NCI-H446 treated with DMSO at 0.1 percent for 48 hours (cell line): ENCODE data around the gene PFDN4.

Source experiments
- DNase-seq: peaks from one replicate; lab custom pipeline; 2025; lab: John Stamatoyannopoulos, UW

The PFDN4 gene

GRCh38 chr20:54268941-54269340 lies 61.1 kb downstream of the PFDN4 start:
- DNase-seq = no peak
